ENCODE data around the gene ACSF3.
"Not testable (repeated sequence)": the region's sequence is repeated elsewhere in the genome, so short reads cannot be mapped to it uniquely, and the experiment has no call there.

Gene ACSF3

DNA sequence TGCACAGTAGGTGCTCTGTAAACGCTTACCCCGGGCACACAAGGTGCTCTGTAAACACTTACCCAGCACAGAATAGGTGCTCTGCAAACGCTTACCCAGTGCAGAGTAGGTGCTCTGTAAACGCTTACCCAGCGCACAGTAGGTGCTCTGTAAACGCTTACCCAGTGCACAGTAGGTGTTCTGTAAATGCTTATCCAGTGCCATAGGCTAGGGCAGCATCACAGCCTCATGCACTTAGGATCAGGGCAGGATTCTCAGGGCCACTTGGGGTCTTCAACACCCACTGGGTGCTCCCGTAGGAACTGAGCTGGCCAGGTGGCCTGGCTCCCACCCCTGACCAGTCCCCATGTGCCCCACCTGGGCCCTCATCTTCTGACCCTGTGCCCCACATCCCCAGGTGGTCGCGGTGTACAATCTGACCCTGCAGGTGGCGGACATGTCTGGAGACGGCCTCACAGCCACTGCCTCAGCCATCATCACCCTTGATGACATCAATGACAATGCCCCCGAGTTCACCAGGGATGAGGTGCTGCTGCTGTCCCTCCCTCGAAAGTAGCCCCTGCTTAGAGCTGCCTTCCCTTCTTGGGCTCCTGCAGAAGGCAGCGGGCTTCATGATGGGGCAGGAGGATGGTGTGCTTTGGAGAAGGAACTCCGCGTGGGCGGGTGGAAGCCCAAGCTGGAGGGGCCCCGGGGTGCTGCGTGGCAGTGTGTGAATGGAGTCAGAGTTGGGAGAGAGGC is 93.5 kb downstream of the ACSF3 start:
- Histone ChIP-seq H3K79me2 (ENCODE audit: insufficient read depth, low read length) (no peaks in the 10 kb centered on the region), H4K20me1 (ENCODE audit: insufficient read depth, low read length) (no peaks in the 10 kb centered on the region), H3K36me3 (ENCODE audit: insufficient read depth, low read length) (no peaks in the 10 kb centered on the region), H3F3A (ENCODE audit: insufficient read depth, low read length) (0 out of 2 replicates have a peak, but pooled peaks cover 6% of the 10 kb centered on the region), H3K27ac (ENCODE audit: low read depth, low read length, poor library complexity, severe bottlenecking) (no peak overlapping the region), H2AFZ (ENCODE audit: low read length) (no peak overlapping the region), H3K4me3 (ENCODE audit: low read depth, low read length, poor library complexity, severe bottlenecking) (no peak overlapping the region), H3K9ac (ENCODE audit: low read length) (no peak overlapping the region), H3K4me2 (ENCODE audit: low read length) (no peak overlapping the region), H3K9me3 (ENCODE audit: low read length) (no peaks in the 10 kb centered on the region), H3K27me3 (ENCODE audit: insufficient read depth, low read length) (0 out of 2 replicates have a peak, but pooled peaks cover 11% of the 10 kb centered on the region), H3K4me1 (ENCODE audit: insufficient read depth, low read length, severe bottlenecking) (peaks cover 3% of the 10 kb centered on the region), H3K9me2 (ENCODE audit: low read depth, low read length) (no peaks in the 10 kb centered on the region)
- no peak for TF ChIP-seq EZH2 (IDR thresholded peaks at IDR 0.05; ENCODE audit: borderline replicate concordance, low read length)
- TF ChIP-seq, protein P1, sequence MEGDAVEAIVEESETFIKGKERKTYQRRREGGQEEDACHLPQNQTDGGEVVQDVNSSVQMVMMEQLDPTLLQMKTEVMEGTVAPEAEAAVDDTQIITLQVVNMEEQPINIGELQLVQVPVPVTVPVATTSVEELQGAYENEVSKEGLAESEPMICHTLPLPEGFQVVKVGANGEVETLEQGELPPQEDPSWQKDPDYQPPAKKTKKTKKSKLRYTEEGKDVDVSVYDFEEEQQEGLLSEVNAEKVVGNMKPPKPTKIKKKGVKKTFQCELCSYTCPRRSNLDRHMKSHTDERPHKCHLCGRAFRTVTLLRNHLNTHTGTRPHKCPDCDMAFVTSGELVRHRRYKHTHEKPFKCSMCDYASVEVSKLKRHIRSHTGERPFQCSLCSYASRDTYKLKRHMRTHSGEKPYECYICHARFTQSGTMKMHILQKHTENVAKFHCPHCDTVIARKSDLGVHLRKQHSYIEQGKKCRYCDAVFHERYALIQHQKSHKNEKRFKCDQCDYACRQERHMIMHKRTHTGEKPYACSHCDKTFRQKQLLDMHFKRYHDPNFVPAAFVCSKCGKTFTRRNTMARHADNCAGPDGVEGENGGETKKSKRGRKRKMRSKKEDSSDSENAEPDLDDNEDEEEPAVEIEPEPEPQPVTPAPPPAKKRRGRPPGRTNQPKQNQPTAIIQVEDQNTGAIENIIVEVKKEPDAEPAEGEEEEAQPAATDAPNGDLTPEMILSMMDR (IDR thresholded peaks at IDR 0.05; ENCODE audit: low read length), result no peak

DNA sequence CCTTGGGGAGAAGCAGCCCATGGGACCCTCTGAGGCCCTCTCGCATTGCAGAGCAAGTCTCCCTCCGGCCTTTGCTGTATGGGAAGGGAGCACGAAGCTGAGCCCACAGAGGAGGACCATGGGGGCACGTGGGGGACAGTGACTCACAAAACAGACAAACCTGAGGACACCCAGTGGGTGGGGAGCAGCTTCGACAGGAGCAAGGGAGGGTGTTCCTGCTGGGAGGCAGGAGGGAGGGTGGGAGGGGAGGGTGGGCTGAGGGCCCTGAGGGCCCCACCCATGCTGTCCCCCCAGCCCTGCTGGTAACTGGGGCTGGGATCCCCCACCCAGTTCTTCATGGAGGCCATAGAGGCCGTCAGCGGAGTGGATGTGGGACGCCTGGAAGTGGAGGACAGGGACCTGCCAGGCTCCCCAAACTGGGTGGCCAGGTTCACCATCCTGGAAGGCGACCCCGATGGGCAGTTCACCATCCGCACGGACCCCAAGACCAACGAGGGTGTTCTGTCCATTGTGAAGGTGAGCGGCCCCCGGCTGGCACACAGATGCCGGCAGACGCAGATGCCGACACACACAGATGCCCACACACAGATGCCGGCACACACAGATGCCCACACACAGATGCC is 94.2 kb downstream of the ACSF3 start:
- Histone ChIP-seq H3K27me3 (ENCODE audit: insufficient read depth, low read length) (0 out of 2 replicates have a peak, but pooled peaks cover 9% of the 10 kb centered on the region), H3K27ac (ENCODE audit: low read depth, low read length, poor library complexity, severe bottlenecking) (no peak overlapping the region), H3K79me2 (ENCODE audit: insufficient read depth, low read length) (no peaks in the 10 kb centered on the region), H3K4me3 (ENCODE audit: low read depth, low read length, poor library complexity, severe bottlenecking) (no peak overlapping the region), H3K4me1 (ENCODE audit: insufficient read depth, low read length, severe bottlenecking) (peaks cover 4% of the 10 kb centered on the region), H3F3A (ENCODE audit: insufficient read depth, low read length) (0 out of 2 replicates have a peak, but pooled peaks cover 6% of the 10 kb centered on the region), H2AFZ (ENCODE audit: low read length) (no peak overlapping the region), H3K9ac (ENCODE audit: low read length) (no peak overlapping the region), H3K9me3 (ENCODE audit: low read length) (no peaks in the 10 kb centered on the region), H3K4me2 (ENCODE audit: low read length) (no peak overlapping the region), H3K9me2 (ENCODE audit: low read depth, low read length) (no peaks in the 10 kb centered on the region), H4K20me1 (ENCODE audit: insufficient read depth, low read length) (no peaks in the 10 kb centered on the region), H3K36me3 (ENCODE audit: insufficient read depth, low read length) (no peaks in the 10 kb centered on the region)
- TF ChIP-seq, protein P1 (IDR thresholded peaks at IDR 0.05; ENCODE audit: low read length), result no peak
- TF ChIP-seq EZH2 (IDR thresholded peaks at IDR 0.05; ENCODE audit: borderline replicate concordance, low read length), result no peak

GRCh38 chr16:89188471-89189357 is 95.1 kb downstream of the ACSF3 start:
- not testable (repeated sequence) for H3K36me3 ChIP-seq (ENCODE audit: insufficient read depth, low read length); H3K9me2 ChIP-seq (ENCODE audit: low read depth, low read length)

More at GRCh38 chr16:89188471-89189357, 95.1 kb downstream of the ACSF3 start:
- H3K4me1 ChIP-seq (ENCODE audit: insufficient read depth, low read length, severe bottlenecking); H2AFZ ChIP-seq (ENCODE audit: low read length); H4K20me1 ChIP-seq (ENCODE audit: insufficient read depth, low read length); H3K4me3 ChIP-seq (ENCODE audit: low read depth, low read length, poor library complexity, severe bottlenecking); H3F3A ChIP-seq (ENCODE audit: insufficient read depth, low read length); H3K79me2 ChIP-seq (ENCODE audit: insufficient read depth, low read length); H3K27me3 ChIP-seq (ENCODE audit: insufficient read depth, low read length); H3K9me3 ChIP-seq (ENCODE audit: low read length); H3K9ac ChIP-seq (ENCODE audit: low read length); H3K27ac ChIP-seq (ENCODE audit: low read depth, low read length, poor library complexity, severe bottlenecking); H3K4me2 ChIP-seq (ENCODE audit: low read length): not testable (repeated sequence)

Data from OCI-LY1 (cell line).